ENCODE results near the gene MINAR2.

MINAR2 gene

DNA sequence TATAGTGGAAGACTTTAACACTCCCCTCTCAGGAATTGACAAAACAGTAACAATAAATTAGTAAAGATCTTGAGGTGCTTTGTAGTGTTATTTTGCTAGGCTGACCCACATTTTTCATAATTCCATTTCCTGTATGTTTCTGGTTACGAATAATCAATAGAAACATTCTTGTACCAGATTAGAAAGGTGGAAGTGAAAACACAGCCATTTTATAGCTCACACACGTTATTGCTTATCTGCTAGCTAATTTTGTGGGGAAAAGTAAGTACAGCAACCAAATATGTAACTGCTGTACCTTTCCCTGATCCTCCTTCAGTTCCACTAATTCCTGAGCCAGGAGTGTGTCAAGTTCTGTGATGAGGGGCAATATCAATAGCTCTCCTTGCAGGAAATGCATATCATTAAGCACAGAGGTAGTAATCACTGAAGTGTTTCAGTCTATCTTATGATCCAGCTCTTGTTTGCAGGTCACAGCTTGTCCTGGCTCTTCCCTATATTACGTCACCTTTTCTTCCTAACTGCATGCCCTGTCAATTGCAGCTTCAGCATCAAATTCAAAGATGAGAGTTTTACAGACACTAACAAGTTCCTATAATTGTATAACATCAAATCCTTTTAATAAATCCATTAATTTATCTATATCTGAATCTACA is 59.4 kb downstream of the MINAR2 start:
- DNase-seq (ENCODE audit: low spot score), result no peak
- TF ChIP-seq, protein P1, sequence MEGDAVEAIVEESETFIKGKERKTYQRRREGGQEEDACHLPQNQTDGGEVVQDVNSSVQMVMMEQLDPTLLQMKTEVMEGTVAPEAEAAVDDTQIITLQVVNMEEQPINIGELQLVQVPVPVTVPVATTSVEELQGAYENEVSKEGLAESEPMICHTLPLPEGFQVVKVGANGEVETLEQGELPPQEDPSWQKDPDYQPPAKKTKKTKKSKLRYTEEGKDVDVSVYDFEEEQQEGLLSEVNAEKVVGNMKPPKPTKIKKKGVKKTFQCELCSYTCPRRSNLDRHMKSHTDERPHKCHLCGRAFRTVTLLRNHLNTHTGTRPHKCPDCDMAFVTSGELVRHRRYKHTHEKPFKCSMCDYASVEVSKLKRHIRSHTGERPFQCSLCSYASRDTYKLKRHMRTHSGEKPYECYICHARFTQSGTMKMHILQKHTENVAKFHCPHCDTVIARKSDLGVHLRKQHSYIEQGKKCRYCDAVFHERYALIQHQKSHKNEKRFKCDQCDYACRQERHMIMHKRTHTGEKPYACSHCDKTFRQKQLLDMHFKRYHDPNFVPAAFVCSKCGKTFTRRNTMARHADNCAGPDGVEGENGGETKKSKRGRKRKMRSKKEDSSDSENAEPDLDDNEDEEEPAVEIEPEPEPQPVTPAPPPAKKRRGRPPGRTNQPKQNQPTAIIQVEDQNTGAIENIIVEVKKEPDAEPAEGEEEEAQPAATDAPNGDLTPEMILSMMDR (IDR thresholded peaks at IDR 0.05; ENCODE audit: extremely low read depth, insufficient read depth, missing control alignments), result no peak
- in situ Hi-C loops (cut with MboI; ENCODE audit: low pct_unique_long_range_greater_than_20kb, low sequenced_read_pairs, unreplicated experiment), result no loop called here
